ENCODE results near the gene SMAD7. TPM values are rescaled to one million over a fixed set of nuclear protein-coding genes. Genes with fewer than 3 reads are reported as not detected.

Gene SMAD7
- total and polyA plus RNA-seq, 10 of the 15 experiments (the other 5 are each of a cell fraction or from before 2014, with no cell fraction given) = 1.3 to 22.5 (median 8.0) TPM

- TF ChIP-seq, protein P1, sequence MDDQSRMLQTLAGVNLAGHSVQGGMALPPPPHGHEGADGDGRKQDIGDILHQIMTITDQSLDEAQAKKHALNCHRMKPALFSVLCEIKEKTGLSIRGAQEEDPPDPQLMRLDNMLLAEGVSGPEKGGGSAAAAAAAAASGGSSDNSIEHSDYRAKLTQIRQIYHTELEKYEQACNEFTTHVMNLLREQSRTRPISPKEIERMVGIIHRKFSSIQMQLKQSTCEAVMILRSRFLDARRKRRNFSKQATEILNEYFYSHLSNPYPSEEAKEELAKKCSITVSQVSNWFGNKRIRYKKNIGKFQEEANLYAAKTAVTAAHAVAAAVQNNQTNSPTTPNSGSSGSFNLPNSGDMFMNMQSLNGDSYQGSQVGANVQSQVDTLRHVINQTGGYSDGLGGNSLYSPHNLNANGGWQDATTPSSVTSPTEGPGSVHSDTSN (IDR thresholded peaks at IDR 0.05; ENCODE audit: insufficient replicate concordance, low read depth, low read length) = peak; percentile 91
- TF ChIP-seq, protein P2, sequence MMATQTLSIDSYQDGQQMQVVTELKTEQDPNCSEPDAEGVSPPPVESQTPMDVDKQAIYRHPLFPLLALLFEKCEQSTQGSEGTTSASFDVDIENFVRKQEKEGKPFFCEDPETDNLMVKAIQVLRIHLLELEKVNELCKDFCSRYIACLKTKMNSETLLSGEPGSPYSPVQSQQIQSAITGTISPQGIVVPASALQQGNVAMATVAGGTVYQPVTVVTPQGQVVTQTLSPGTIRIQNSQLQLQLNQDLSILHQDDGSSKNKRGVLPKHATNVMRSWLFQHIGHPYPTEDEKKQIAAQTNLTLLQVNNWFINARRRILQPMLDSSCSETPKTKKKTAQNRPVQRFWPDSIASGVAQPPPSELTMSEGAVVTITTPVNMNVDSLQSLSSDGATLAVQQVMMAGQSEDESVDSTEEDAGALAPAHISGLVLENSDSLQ (IDR thresholded peaks at IDR 0.05) = peak; percentile 97
- peak; percentile 97 for TF ChIP-seq CREM (IDR thresholded peaks at IDR 0.05; ENCODE audit: low read depth)
Measured at GRCh38 chr18:48931680-48932461, 18.9 kb downstream of the SMAD7 start (continued).

GRCh38 chr18:48930926-48931325, 19.8 kb downstream of the SMAD7 start:
- ChIA-PET RAD21 (ENCODE audit: unreplicated experiment) (interaction anchor here (2.6 kb wide), 1 partner anchor 62 kb away, joined by 11 read pairs; no protein-coding TSS in a partner anchor), CTCF (interaction anchor here (1.3 kb wide), 1 partner anchor 13 kb away, joined by 3 read pairs; no protein-coding TSS in a partner anchor), POLR2A (interaction anchor here (2.5 to 8.1 kb wide), 2 partner anchors 16 to 153 kb away, joined by 7 to 71 read pairs; no protein-coding TSS in a partner anchor), SMC1A (ENCODE audit: uncharacterized antibody, unreplicated experiment) (interaction anchor here (1.3 to 7.1 kb wide), 4 partner anchors 11 to 62 kb away, joined by 4 to 55 read pairs (median 15); no protein-coding TSS in a partner anchor)
- Histone ChIP-seq H3K79me2 (ENCODE audit: control insufficient read depth, insufficient read depth, low read length) (peaks cover 100% of the 10 kb centered on the region), H2AFZ (ENCODE audit: control insufficient read depth, low read depth, low read length) (no peak overlapping the region), H3K27me3 (replicated peaks in 1 of 2; ENCODE audit: control insufficient read depth in 2 of 2, insufficient read depth in 2 of 2, low read length in 1 of 2) (no peaks in the 10 kb centered on the region), H4K20me1 (ENCODE audit: control insufficient read depth, insufficient read depth) (no peaks in the 10 kb centered on the region), H3K27ac (ENCODE audit: control insufficient read depth, insufficient read depth) (0 out of 2 replicates have a peak overlapping the region, but pooled peaks have one; percentile 96), H3K9ac (ENCODE audit: control insufficient read depth, insufficient read depth, low read length) (no peak overlapping the region), H3K4me3 (no peak overlapping the region), H3K9me3 (replicated peaks; ENCODE audit: control insufficient read depth, insufficient read depth, low read length) (no peaks in the 10 kb centered on the region), H3K4me1 (ENCODE audit: control insufficient read depth, insufficient read depth, low read length) (peaks cover 70% of the 10 kb centered on the region), H3K36me3 (ENCODE audit: control insufficient read depth in 2 of 2, insufficient read depth in 2 of 2, low read length in 1 of 2) (peaks cover 3 to 7% of the 10 kb centered on the region in 2 experiments), H3K4me2 (ENCODE audit: control insufficient read depth, insufficient read depth) (no peak overlapping the region)
- BruUV-seq (replicated peaks) = no TSS peak
- WGBS (ENCODE audit: insufficient coverage, insufficient replicate concordance, low lambda C conversion rate, missing lambda C conversion rate) = 54% methylated on average over 3 of the region's 3 CpGs
- FAIRE-seq (no peak), DNase-seq (ENCODE audit: low read depth, low spot score) (no peak), ATAC-seq (no peak)
- TF ChIP-seq, protein P3, sequence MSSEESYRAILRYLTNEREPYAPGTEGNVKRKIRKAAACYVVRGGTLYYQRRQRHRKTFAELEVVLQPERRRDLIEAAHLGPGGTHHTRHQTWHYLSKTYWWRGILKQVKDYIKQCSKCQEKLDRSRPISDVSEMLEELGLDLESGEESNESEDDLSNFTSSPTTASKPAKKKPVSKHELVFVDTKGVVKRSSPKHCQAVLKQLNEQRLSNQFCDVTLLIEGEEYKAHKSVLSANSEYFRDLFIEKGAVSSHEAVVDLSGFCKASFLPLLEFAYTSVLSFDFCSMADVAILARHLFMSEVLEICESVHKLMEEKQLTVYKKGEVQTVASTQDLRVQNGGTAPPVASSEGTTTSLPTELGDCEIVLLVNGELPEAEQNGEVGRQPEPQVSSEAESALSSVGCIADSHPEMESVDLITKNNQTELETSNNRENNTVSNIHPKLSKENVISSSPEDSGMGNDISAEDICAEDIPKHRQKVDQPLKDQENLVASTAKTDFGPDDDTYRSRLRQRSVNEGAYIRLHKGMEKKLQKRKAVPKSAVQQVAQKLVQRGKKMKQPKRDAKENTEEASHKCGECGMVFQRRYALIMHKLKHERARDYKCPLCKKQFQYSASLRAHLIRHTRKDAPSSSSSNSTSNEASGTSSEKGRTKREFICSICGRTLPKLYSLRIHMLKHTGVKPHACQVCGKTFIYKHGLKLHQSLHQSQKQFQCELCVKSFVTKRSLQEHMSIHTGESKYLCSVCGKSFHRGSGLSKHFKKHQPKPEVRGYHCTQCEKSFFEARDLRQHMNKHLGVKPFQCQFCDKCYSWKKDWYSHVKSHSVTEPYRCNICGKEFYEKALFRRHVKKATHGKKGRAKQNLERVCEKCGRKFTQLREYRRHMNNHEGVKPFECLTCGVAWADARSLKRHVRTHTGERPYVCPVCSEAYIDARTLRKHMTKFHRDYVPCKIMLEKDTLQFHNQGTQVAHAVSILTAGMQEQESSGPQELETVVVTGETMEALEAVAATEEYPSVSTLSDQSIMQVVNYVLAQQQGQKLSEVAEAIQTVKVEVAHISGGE (CRISPR knock-in tag; IDR thresholded peaks at IDR 0.05) = no peak
- TF ChIP-seq DPF2 (IDR thresholded peaks at IDR 0.05) (no peak), IKZF2 (IDR thresholded peaks at IDR 0.05) (no peak)
- TF ChIP-seq, protein P4, sequence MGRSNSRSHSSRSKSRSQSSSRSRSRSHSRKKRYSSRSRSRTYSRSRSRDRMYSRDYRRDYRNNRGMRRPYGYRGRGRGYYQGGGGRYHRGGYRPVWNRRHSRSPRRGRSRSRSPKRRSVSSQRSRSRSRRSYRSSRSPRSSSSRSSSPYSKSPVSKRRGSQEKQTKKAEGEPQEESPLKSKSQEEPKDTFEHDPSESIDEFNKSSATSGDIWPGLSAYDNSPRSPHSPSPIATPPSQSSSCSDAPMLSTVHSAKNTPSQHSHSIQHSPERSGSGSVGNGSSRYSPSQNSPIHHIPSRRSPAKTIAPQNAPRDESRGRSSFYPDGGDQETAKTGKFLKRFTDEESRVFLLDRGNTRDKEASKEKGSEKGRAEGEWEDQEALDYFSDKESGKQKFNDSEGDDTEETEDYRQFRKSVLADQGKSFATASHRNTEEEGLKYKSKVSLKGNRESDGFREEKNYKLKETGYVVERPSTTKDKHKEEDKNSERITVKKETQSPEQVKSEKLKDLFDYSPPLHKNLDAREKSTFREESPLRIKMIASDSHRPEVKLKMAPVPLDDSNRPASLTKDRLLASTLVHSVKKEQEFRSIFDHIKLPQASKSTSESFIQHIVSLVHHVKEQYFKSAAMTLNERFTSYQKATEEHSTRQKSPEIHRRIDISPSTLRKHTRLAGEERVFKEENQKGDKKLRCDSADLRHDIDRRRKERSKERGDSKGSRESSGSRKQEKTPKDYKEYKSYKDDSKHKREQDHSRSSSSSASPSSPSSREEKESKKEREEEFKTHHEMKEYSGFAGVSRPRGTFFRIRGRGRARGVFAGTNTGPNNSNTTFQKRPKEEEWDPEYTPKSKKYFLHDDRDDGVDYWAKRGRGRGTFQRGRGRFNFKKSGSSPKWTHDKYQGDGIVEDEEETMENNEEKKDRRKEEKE (IDR thresholded peaks at IDR 0.05) = no peak
- TF ChIP-seq, protein P1 (IDR thresholded peaks at IDR 0.05; ENCODE audit: insufficient replicate concordance, low read depth, low read length) = no peak
- intact Hi-C loops (cut with micrococcal nuclease; ENCODE audit: unreplicated experiment) (loop anchor here (5.0 kb wide), 2 partner anchors 64 to 99 kb away; no protein-coding TSS in a partner anchor), in situ Hi-C loops (cut with MboI) (loop anchor here (25.0 kb wide), 1 partner anchor 1356 kb away; the partner anchor contains the start of genes CXXC1 and MBD1)
